ENCODE measurements around the gene ENAH. TPM values are rescaled to one million over a fixed set of nuclear protein-coding genes. Genes with fewer than 3 reads are reported as not detected.
A peak's percentile ranks its signal among the peaks of the same experiment; 100 is the strongest.

The ENAH gene
- total and polyA plus RNA-seq, 8 donors = 8.0 to 62.8 (median 31.9) TPM

DNA sequence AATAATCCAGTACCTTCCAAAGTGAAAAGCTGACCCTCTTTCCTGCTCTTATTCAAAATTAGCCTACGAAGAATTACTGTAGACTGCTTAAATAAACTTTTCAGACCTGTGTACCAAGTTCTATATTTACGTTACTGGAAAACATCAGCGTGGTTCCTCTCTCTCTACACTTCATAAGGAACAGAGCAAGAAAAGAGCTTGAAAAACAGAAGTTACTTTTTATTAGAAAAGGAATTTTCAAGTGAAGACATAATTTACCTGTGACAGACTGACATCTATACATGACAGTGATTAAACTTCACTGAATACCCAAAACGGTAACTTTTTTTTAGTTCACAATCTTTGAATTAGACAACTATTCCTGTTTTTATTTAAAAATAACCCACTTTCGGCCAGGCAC, 2.7 kb downstream of the ENAH start:
- Histone ChIP-seq H3K36me3 (no peaks in the 10 kb centered on the region), H3K9me3 (no peaks in the 10 kb centered on the region), H3K27ac (peak overlapping the region in 1 of 4 donors; percentile 3), H3K27me3 (no peaks in the 10 kb centered on the region), H3K4me3 (peak overlapping the region in 1 of 4 donors; percentile 97), H3K4me1 (peaks cover 2 to 17% (median 16%) of the 10 kb centered on the region in 3 donors)
- 46 to 56% methylated on average over 5 of the region's 5 CpGs for WGBS, 2 donors
- ATAC-seq (no peak), DNase-seq (no peak), FAIRE-seq (no peak)
- intact Hi-C loops (cut with DNase I) = no loop called here
- TF ChIP-seq, protein P1, sequence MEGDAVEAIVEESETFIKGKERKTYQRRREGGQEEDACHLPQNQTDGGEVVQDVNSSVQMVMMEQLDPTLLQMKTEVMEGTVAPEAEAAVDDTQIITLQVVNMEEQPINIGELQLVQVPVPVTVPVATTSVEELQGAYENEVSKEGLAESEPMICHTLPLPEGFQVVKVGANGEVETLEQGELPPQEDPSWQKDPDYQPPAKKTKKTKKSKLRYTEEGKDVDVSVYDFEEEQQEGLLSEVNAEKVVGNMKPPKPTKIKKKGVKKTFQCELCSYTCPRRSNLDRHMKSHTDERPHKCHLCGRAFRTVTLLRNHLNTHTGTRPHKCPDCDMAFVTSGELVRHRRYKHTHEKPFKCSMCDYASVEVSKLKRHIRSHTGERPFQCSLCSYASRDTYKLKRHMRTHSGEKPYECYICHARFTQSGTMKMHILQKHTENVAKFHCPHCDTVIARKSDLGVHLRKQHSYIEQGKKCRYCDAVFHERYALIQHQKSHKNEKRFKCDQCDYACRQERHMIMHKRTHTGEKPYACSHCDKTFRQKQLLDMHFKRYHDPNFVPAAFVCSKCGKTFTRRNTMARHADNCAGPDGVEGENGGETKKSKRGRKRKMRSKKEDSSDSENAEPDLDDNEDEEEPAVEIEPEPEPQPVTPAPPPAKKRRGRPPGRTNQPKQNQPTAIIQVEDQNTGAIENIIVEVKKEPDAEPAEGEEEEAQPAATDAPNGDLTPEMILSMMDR (IDR thresholded peaks at IDR 0.05) = no peak

DNA sequence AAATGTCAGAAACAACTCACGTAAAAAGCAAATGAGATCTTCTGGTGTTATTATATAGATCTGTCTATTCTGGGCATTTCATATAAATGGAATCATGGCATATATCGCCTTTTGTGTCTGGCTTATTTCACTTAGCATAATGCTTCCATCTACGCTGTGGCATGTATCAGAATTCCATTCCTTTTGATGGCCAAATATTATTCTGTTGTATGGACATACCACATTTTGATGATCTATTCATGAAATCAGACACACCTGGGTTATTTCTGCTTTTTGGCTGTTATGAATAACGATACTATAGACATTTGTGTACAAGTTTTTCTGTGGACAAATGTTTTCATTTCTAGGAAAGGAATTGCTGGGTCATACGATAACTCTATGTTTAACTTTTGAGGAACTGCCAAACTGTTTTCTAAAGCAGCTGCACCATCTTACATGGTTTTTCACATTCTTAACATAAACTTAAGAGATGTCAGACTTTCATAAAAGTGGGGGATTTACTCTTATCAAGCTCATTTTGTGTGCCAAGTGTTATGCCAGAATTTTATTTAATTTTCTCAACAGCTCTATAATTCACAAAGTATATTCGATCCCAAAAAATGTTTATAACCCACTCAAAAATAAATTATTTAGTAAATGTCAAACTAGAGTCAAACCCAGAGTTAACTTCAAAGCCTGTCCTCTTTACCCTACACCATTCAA, 7.6 kb downstream of the ENAH start:
- Histone ChIP-seq H3K36me3 (no peaks in the 10 kb centered on the region), H3K27ac (no peak overlapping the region), H3K9me3 (no peaks in the 10 kb centered on the region), H3K4me1 (peaks cover 2 to 14% (median 11%) of the 10 kb centered on the region in 3 donors), H3K27me3 (no peaks in the 10 kb centered on the region), H3K4me3 (no peak overlapping the region)
- FAIRE-seq = no peak
- TF ChIP-seq, protein P1 (IDR thresholded peaks at IDR 0.05) = no peak
- no peak for ATAC-seq
- no peak for DNase-seq
- 80 to 86% methylated on average over 6 of the region's 6 CpGs for WGBS, 2 donors
- intact Hi-C loops (cut with DNase I) = no loop called here

DNA sequence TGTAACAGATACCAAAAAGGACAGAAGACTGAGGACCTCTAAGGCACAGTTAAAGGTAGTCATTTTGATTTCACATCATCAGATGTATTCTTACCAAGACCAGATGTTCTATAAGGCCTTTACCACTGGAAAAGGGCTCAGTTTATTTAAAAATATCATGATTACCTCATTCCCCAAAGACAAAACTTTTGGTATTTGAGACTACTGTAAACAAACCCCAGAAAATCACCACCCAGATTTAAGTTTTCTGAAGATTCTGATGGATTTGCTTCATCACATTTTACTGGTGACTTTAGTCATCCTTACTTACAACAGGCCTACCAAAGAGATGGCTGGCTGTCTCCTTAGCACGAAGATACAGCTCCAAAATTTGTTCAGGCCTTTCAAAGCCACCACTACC, 8.3 kb downstream of the ENAH start:
- Histone ChIP-seq H3K27me3 (no peaks in the 10 kb centered on the region), H3K9me3 (no peaks in the 10 kb centered on the region), H3K4me3 (no peak overlapping the region), H3K27ac (no peak overlapping the region), H3K4me1 (peaks cover 2 to 9% (median 6%) of the 10 kb centered on the region in 3 donors), H3K36me3 (no peaks in the 10 kb centered on the region)
- TF ChIP-seq, protein P1 (IDR thresholded peaks at IDR 0.05) = no peak
- DNase-seq = no peak
- intact Hi-C loops (cut with DNase I) = no loop called here
- 93 to 96% methylated on average over 1 of the region's 1 CpG for whole genome bisulfite sequencing, 2 donors
- no peak for FAIRE-seq
- ATAC-seq = no peak

DNA sequence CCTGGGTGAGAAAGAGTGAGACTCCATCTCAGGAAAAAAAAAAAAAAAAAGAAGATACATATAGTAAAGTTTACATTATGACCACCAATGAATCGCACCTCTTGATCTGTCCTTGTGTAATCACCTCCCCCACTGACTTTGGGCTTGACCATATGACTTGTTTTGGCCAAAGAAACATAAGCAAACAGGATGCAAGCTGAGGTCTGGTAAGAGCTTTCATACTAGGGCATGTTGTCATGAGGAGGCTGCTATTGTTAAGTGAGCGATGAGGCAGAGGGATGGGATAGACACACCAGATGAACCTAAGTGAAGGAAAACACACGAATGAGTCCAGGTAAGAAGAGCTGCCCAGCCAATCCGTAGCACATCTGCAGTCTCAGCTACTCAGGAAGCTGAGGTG, 10.7 kb downstream of the ENAH start:
- TF ChIP-seq, protein P1 (IDR thresholded peaks at IDR 0.05) = no peak
- intact Hi-C loops (cut with DNase I) = no loop called here
- ATAC-seq (no peak), DNase-seq (no peak), FAIRE-seq (no peak)
- 81% methylated on average over 4 of the region's 4 CpGs for WGBS, 2 donors
- H3K27me3 ChIP-seq = no peaks in the 10 kb centered on the region
- H3K4me3 ChIP-seq = no peak overlapping the region
- peaks cover 0 to 2% (median 0%) of the 10 kb centered on the region in 3 donors for H3K4me1 ChIP-seq
- H3K27ac ChIP-seq = no peak overlapping the region
- no peaks in the 10 kb centered on the region for H3K9me3 ChIP-seq
- H3K36me3 ChIP-seq = no peaks in the 10 kb centered on the region

DNA sequence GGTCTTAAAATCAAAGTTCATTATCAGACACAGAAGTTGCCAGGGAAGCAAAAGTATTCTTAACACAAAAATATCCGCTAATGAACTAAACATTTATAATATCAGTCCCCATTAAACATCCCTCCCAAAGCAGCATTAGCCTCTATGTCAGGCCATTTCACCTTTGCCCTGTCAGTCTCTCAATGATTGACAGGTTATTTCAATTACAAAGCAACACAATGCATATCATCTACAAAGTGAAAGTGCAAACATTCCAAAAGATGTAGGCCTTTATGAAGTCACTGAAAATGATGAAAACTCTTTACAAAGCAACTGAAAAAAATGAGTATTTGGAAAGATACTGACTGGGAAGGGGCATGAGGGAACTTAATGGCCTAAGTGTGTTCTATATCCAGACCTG, 14.1 kb downstream of the ENAH start:
- ATAC-seq (no peak), FAIRE-seq (no peak), DNase-seq (no peak)
- Histone ChIP-seq H3K4me3 (no peak overlapping the region), H3K9me3 (no peaks in the 10 kb centered on the region), H3K27ac (no peak overlapping the region), H3K4me1 (peaks cover 0 to 3% (median 0%) of the 10 kb centered on the region in 3 donors), H3K27me3 (no peaks in the 10 kb centered on the region), H3K36me3 (no peaks in the 10 kb centered on the region)
- TF ChIP-seq, protein P1 (IDR thresholded peaks at IDR 0.05) = no peak
- WGBS, 2 donors = 96 to 97% methylated on average over 1 of the region's 1 CpG
- intact Hi-C loops (cut with DNase I) = no loop called here

Data from pancreas (tissue), 10 donors.